HG03025 (cell line): ENCODE measurements around the gene RRP12.
"Not testable (repeated sequence)": the region's sequence is repeated elsewhere in the genome, so short reads cannot be mapped to it uniquely, and the experiment has no call there.

Source experiments
- ATAC-seq: cut with Tn5 transposase; IDR thresholded peaks from one replicate; pipeline ENCODE4 v1.9.1; 2021; ENCODE audit warnings: mild to moderate bottlenecking, moderate library complexity; ENCODE audit not compliant: unreplicated experiment, low FRiP score

Gene RRP12

DNA sequence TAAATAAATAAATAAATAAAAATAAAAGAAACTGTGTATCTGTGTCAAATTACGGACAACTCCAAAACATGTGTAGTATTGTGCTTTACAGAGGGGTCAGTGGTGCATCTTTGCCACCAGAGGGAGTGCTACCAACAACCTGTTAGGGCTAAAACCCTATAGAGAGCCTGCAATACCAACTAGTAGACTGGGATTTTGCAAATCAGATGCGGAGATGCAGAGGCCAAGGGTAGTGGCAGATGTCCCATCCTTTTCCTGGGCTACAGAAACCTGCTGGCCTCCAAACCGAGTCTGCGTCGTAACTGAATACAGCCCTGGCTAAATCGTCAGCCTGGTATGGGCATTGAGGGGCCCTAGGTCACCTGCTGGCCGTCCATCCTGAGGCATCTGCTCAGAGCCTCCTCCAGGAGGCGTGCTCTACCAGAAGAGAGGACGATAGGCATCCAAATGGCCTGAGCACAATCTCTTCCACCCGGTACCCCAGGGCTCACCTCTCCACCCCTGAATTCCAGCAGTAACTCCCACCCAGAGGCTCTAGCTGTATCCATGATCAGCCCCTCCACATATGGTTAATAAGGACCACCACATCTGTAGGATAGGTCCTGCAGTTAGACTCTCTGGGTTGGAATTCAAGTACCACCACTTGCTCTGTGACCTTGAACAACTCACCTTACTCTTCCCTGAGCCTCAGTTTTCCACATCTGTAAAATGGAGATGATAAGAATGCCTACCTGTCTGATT is 6.2 kb upstream of the RRP12 start:
- peak; percentile 79 for ATAC-seq

DNA sequence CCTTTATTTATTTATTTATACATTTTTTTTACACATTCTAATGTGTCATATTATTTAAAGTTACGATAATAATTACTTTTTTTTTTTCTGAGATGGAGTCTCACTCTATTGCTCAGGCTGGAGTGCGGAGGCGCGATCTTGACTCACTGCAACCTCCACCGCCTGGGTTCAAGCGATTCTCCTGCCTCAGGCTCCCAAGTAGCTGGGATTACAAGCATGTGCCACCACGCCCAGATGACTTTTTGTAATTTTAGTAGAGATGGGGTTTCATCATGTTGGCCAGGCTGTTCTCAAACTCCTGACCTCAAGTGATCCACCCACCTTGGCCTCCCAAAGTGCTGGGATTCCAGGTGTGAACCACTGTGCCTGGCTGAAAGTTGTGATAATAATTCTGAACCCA is 5.3 kb upstream of the RRP12 start:
- not testable (repeated sequence) for ATAC-seq

DNA sequence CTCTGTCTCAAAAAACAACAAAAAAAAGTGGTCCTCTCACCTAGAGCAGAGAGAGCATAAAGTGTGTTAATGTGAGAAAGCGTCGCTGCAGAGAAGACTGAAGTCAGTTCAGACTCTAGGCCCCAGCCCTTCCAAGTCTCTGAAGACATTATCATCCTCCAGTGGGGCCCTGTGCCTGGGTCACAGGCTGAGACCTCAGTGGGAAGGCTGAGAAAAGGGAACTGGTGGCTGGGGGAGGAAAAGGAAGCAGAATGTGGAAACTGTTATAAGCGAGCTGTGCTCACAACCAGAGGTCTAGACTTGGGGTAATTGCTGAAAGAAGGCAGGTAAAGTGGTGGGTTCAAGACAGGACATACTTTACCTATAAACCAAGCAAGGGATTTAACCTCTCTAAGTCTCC is 4.9 kb upstream of the RRP12 start:
- no peak for ATAC-seq

DNA sequence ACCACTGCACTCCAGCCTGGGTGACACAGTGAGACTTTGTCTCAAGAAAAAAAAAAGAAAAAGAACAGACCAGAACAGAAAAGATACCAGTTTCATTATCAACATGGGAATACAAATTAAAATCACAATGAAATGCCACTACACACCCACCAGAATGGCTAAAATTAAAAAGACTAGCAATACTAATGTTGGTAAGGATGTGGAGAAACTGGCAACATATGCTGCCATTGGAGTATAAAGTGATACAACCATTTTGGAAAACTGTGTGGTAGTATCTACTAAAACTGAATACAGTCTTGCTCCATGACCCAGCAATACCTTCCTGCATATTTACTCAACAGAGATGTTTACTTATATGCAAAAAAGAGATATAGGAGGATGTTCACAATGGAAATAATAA is 2.9 kb upstream of the RRP12 start:
- no peak for ATAC-seq

DNA sequence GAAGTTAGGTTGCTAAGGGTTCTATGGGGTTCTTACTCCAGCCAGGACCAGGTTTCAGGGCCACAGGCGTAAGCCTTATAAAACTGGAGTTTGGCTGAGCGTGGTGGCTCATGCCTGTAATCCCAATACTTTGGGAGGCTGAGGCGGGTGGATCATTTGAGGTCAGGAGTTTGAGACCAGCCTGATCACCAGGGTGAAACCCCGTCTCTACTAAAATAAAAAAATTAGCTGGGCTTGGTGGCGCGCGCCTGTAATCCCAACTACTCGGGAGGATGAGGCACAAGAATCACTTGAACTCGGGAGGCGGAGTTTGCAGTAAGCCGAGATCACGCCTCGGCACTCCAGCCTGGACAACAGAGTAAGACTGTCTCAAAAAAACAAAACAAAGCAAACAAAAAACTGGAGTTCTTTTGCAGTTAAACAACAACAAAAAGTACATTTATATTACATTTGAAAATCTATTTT is 347 bp upstream of the RRP12 start:
- no peak for ATAC-seq

DNA sequence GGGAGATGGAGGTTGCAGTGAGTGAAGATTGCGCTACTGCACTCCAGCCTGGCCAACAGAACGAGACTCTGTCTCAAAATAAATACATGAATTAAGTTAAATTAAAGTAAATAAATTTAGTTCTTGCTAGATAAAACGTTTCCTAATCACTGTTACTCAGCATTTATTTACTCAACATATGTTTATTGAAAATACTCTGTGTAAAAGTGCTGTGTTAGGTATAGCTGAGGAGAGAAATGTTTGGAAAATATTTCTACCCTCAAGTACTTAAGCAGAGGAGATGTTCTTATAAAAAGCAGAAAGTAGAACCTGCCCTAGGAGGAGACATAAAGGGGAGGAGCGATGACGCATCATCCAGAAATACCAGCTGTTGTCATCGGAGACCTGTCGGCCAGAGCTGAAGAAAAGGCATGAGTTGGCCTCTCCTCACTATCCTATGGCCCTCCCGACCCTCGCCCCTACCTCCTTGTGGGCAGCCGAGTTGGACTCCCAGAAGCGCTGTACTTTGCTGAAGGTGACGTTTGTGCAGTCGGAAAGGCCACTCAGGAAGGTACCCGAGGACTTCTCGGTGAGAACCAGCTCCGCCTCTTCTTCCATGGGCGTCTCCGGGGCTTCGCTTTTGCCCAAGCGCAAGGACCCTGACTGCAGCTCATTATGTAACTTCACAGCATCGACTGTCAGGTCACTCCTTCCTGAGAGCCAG is 1.1 kb downstream of the RRP12 start:
- ATAC-seq, result no peak

DNA sequence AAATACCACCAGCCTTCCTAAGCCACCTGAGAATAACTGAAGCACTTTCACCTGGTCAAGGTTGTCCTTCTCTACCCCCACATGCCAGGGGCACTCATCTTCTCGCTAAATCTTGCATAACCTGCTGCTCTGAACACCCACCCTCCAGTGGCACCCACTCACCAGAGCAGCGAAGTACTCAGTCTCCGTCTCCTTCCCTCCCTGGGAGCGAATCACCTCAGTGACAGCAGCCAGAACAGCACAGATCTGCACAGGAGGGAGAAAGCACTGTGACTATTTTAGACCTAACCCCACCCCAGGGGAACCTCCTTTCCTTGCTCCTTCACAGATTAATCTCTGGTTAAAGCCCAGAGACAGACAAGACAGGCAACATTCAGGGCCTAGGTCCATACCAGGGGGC is 5.1 kb downstream of the RRP12 start:
- no peak for ATAC-seq

DNA sequence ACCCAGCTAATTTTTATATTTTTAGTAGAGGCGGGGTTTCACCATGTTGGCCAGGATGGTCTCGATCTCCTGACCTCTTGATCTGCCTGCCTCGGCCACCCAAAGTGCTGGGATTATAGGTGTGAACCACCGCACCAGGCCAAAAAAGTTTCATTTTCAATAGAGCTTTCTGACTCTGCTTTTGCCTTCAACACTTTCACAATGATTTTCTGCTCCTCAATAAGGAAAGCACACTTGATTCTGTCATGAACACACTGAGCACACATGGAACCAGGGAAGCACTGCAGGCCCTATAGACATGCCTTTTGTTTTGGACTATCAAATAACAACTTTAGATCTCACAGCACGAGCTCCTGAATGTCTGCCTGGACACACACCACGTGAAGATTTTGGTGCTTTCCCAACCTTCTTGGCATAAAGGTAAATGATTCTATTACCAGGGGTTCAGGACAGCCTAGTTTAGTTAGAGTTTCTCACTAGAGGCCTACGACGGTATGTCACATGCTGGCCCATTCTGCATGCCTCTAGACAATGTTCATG is 8.0 kb downstream of the RRP12 start:
- ATAC-seq, result no peak

DNA sequence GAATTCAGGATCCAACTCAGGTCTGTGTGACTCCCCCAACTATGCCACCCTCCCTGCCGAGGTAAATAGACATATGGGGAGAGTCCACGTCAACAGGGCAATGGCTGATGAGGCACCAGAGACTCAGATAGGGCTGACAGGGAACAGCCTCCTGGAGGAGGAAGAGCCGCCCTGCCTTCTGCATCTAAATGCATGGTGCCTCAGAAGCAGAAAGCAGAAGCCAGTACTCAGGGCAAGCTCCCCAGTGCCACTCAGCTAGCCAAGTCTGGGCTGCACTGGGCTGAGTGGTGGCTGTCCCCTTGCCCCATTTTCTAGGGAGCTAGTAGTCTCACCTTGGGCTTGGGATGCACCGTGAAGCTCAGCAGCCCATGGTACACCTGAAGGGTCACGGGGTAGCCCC is 11.0 kb downstream of the RRP12 start:
- no peak for ATAC-seq

DNA sequence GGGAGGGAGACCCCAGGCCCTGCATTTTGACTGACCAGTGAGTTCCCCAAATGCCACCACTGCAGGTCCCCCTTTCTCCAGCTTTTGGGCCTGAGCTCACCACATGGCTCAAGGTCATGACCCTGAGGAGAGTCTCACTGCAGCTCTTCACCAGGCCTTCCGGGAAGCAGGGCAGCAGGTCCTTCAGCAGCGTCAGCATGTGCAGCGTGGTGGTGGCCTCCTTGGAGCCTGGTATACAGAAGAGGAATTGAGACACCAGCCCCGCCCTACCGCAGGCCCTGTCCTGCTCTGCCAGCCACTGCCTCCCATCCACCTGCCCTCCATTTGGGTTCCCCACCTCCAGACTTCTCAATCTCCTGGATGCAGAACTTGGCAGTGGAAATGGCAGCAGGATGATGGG is 13.0 kb downstream of the RRP12 start:
- ATAC-seq, result no peak

DNA sequence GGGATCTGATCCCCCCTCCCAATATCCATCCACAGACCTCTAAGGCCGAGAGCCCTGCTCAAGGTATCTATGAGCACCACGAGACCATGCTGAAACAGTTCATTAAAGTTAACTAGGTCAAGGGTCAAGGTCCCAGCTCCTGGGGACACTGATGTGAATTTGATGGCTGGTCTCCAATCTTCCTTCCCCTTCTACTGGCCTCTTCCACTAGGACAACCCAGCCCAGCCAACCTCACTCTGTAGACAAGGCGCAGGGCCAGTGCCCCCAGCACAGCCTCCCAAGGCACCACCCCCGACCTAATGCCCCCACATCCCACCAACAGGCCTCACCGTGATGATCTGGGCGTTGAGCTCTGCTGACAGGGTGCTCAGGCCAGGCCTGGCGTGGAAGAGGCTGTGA is 15.6 kb downstream of the RRP12 start:
- ATAC-seq, result no peak

DNA sequence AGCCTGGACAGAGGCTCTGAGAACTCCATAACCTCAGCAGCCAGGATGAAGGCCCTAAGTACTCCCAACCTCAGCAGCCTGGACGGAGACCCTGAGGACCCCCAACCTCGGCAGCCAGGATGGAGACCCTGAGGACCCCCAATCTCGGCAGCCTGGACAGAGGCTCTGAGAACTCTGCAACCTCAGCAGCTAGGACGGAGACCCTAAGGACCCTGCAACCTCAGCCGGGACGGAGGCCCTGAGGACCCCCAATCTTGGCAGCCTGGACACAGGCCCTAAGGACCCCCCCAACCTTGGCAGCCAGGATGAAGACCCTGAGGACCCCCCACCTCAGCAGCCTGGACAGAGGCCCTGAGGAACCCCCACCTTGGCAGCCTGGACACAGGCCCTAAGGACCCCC is 16.5 kb downstream of the RRP12 start:
- ATAC-seq, result no peak

DNA sequence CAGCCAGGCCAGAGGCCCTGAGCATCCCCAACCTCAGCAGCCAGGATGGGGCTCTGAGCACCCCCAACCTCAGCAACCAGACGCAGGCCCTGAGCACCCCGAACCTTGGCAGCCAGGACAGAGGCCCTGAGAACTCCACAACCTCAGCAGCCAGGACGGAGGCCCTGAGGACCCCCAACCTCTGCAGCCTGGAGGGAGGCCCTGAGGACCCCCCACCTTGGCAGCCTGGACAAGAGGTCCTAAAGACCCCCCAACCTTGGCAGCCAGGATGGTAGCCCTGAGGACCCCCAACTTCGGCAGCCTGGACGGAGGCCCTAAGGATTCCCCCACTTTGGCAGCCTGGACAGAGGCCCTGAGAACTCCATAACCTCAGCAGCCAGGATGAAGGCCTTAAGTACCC is 17.0 kb downstream of the RRP12 start:
- ATAC-seq, result no peak

DNA sequence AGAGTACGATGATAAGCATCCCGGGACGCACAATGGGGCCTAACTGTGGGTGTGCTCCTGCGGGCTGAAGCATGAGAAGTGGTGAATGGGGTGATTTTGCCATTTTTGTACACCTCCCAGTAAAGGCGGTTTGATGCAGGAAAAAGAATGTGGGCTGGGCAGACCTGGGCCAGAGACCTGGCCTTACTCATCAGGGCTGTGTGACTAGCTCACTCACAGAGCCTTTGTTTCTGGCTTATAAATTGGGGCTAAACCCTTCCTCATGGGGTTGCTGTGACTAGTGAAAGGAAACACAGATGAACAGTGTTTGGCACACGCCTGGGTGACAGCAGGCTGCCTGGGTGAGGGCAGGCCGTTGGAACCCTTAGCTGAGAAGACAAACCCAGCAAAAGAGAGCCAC is 18.0 kb downstream of the RRP12 start:
- no peak for ATAC-seq

DNA sequence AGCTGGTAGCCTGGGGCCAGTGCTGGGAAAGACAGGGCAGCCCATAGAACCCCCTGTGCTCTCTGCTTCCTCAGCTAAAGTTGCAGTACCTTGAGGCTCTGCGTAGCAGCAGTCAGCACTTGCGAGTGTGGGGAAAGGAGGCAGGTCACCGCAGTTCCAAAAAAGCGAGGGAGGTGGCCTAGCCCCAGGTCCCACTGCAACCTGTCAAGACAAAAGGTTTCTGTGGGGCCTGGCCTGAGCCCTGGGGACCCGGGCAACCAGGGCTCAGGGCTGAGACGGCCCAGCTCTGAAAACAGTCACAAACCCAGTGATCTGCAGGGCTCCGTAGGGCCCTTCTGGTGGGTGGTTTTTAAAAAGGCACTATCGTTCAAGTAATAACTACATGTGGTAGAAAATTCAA is 19.5 kb downstream of the RRP12 start:
- ATAC-seq, result no peak

DNA sequence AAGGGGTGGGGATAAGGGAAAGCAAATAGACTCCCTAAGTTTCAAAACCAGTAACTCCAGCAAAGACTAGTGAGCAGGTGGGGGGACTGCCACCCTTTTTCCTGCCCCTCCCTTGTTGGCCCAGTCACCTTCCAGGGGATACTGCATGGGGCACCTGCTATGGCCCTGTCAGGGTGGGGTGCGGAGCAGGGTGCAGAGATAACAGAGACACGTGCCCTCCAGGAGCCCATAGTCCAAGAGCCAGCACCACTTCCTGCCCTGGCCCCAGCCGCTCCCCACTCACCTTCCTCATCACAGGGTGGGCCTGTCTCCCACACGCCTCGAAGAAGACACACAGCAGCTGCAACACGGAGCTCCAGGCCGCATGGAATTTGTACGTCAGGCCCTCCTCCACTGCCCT is 20.6 kb downstream of the RRP12 start:
- no peak for ATAC-seq

DNA sequence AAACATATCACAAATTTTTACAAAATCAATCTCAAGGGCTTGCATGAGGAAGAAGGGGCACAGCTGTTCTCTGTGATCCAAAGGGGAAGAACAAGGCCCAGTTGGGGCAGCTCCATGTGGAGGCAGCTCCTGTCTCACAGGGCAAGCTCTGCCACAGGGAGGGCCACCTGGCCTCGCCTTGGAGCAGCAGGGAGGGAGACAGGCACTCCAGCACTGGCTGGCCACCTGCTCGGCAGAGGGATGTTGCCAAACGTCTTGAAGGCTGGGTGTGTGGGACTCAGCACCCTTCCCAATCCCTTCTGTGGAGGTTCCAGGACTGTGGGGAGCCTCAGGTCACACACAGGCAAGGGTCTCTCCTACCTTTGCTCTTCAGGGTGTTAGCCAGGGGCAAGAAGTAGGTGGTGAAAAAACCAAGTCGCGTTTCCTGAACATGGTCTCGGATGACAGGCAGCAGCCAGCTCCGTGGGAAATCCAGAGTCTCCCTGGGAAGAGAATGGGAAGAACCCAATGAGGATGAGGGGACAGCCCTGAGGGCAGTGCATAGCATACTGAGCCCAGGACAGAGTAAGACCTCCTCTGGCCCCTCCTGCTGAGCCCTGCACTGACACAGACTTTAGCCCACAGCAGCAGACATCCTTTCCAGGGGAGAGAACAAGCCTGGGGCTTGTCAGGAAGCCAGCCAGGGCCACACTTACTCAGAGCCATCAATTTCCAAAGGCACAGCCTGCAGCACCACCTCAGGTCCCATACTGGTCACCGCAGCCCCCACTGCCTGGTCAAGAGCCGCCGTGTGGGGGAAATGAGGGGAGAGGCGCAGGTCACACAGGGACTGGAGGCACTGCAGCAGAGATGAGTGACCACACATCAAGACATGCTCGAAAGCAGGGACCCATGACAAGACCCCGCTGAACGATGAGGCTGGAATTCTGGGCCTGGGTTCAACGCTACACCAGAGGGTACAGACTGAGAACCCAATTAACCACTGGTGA is 21.9 kb downstream of the RRP12 start:
- no peak for ATAC-seq

DNA sequence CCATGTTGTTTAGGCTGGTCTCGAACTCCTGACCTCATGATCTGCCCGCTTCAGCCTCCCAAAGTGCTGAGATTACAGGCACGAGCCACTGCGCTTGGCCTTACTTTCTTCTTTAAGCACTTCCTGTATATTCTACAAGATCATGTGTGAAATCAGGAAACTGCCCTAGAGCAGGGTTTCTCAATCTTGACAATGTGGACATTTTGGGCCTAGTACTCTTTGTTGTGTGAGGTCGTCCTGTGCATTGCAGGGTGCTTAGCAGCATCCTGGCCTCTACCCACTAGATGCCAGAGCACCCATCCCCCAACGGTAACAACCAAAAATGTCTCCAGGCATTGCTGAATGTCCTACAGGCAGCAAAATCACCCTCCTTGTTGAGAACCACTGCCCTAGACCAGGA is 24.7 kb downstream of the RRP12 start:
- ATAC-seq, result no peak

DNA sequence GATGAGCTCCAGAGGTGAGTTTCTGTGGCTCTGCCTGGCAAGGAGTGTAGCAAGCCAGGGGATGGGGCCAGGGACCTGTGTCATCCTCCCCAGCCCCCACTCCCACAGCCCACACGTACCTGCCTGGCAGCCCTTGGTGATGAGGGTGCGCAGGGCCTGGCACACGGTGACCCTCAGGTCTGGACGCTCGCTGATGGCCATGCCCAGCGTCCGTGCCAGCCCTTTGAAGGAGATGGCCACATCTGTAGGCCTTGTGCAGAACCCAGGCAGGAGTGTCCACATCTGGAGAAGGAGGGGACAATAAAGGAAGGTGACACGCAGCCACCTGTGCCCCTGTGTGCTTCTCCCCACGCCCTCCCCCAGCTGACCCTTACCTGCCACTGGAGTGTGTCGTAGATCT is 27.7 kb downstream of the RRP12 start:
- no peak for ATAC-seq

DNA sequence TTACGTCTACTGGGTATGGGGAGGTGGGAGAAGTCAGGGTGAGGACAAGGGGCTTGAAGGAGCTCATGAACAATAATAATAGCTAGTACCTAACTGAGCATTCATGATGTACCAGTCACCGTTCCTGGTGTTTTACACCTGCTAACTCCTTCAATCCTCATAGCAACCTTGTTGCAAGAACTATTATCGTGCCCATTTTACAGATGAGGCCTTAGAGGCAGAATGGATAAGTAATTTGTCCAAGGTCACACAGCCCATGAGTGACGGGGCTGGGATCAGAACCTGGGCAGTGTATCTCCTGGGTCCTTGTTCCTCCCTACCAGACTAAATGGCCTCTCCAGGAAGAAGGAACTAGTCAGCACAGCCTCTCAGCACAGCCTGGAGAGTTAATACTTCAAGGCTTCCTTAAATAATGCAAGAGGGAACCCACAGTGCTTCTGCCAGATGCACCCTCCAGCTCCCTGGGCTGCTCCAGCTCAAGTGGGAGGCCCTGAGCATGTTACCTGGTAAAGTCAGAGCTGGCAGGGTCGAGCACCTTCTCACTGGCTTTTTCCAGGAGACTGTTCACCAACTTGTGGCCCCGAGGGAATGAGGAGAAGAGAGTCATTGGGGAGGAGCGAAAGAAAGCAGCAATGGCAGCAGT is 28.8 kb downstream of the RRP12 start:
- no peak for ATAC-seq
